GM18909 (cell line): ENCODE results near the gene HDGF.
A peak's percentile ranks its signal among the peaks of the same experiment; 100 is the strongest.

Experiments
- ATAC-seq: cut with Tn5 transposase; IDR thresholded peaks from one replicate; pipeline ENCODE4 v1.9.1; 2021; ENCODE audit warnings: mild to moderate bottlenecking; ENCODE audit not compliant: unreplicated experiment, poor library complexity

HDGF gene

DNA sequence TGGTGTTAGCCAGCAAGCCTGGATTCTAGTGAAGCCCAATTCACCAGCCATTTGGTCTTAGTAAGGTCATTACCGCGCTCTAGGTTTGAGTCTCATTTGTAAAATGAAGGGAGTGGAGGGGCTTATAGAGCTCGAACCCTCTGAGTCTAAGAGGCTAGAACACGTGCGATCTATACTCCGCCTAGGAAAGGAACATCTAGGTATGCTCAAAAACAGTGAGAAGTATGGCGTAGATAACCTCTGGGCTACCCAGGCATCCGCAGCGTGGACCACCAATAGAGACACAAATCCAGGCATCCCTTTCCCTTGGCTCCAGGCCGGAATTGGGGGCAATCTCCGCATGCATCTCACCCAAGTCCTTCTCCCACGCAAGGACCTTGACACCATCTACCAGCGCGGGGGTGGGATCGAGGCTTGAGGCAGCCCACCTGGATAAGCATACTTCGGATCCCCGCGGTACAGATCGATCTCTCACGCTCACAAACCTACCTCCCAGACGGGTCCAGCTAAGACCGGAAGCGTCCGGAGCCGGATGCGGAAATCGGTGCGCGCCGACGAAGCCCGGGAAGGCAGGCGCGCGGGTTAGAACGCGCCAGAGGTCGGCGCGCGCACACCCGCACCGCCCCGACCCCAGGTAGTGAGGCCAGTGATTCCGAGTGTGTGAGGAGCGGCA, 23.4 kb downstream of the HDGF start, which contains the start of gene METTL25B:
Gene METTL25B (plus strand): TSS at position 544 of the 673 bp plus-strand sequence. CDS start 636 bp downstream, outside the sequence.
- peak; percentile 64 for ATAC-seq

DNA sequence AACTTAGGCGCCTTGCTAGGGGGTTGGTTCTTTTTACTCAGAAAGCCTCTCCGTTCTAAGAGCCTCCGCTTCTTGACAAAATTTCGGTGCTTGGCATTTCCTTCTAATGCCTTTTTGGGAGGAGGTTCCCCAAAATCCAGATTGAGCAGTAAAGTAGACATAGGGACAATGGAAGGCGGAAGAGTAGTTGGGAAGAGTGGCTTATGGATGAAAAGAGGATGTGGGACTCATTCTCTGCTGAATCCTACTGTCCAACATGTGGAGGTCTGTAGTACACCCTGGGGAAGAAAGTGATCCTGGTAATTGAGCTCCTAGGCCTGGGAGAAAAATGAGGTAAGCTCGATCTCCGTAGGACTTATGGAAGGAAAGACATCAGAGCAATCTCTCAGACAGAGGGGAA, 24.0 kb downstream of the HDGF start:
- no peak for ATAC-seq

DNA sequence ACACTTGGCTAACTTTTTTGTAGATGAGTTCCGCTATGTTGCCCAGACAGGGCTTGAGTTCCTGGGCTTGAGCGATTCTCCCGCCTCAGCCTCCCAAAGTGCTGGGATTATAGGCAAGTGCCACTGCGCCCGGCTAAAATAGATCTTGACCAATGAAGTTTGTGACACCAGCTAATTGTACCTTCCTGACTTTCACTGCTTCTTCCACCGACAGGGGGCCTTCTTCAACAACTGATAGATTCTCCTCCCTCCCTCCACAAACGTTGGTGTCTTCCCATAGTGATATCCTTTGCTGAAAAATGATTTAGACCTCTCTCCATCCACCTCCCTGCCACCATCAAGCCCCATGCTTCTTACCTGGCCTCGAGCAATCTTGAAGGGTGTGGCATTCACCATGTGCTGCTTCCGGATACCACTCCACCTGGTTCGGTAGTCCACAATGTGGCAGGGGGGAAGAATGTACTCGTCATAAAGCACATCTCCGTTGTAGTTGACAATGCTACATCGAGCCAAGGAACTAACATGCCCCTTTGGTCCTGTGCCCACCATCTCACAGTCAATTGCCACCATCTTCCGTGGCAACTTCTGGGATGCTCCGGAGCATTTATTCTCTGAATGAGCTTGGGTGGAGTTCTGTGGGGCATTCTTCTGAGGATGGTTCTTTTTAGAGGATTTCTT, 24.8 kb downstream of the HDGF start:
- ATAC-seq, result no peak

DNA sequence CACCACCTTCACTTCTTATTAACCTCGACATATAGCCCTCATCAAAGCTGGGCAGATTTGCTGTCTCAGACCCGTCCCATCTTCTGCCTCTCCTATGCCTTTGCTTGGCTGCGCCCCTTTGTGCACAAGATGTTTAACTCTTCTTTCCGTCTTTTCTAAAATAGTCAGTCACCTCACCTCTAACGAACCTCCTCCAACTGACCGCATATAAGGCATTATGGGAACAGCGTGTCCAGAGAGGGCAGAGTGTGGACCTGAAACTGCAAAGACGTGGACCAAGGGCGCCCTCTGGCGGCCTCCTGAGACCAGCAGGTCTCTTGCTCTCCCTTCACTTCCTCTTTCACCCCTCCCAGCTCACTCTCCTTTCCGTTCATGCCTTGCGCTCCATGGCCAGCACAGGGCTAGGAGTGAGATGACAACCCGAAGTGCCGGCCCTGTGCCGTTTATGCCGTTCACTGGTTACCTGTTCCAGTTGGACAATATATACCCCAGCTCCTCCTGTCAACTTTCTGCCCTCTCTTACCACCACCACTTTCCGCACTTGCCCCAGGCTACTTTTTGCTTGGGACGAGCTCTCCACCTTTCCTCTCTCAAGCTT, 25.7 kb downstream of the HDGF start:
- no peak for ATAC-seq

DNA sequence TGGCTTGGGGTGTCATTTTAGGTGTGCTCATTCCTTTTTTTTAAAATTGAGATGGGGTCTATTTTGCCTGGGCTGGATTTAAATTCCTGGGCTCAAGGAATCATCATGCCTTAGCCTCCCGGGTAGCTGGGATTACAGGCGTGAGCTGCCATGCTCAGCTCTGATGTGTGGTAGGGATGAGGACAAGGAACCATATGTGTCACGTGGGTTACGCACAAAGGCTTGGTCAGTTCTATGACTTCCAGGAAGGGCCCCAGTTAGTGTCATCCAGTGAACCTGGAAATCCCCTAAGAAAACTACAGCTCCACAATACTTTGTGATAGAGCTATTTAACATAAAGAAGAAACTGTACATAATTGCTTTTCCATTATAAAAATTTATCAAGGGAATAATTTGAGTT, 29.9 kb downstream of the HDGF start:
- no peak for ATAC-seq

DNA sequence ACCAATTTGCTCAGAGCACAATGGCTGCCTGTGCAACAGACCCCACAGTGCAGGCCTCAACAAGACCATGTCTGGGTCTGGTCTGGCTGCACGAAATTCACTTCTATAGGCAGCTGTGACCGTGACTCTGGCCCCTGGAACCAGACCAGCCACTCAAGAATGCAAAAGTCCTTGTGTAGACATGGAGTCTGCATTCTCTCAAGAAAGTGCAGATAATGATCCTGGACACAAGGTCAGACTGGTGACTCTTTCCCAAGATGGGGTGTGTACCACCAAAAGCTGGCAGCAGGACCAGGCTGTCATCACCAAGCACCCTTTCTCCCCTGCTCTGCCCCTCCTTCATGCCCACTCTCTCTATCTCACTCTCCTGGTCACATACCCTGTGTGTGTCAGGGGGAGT, 30.3 kb downstream of the HDGF start:
- no peak for ATAC-seq

DNA sequence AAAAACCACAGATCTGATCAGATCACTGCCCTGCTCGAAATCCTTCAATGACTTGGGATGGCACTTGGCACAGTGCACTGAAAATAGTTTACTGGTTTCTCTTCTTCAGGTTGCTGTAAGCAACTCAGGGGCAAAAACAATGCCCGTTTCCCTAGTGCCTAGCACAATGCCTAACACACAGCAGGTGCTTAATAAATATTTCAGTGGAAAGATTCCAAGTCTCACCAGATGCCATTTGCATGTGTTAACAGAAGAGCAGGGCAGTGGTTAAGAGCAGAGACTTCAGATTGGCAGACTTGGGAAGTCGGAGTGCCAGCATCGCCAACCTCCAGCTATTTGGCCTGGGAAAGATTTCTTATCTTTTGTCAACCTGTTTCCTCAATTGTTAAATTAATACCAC, 34.1 kb downstream of the HDGF start:
- ATAC-seq, result no peak

DNA sequence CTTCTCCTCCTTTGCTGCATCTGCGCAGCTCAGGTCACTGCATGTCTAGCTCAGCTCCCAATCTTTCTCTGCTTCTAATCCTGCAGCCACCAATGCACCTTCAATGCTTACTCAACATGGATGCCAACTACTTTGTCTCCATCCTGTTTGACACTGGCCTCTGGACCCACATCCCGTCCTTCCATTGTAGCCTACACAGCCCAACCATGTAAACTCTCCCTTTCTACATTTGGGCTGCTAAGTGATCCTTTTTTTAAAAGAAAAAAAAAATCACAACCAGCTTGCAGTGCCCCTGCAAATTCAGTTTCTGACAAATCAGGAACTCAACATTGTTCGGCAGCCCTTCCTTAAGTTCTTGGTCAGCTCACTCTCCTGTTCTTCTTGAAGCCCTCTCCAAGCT, 36.6 kb downstream of the HDGF start:
- ATAC-seq, result no peak

DNA sequence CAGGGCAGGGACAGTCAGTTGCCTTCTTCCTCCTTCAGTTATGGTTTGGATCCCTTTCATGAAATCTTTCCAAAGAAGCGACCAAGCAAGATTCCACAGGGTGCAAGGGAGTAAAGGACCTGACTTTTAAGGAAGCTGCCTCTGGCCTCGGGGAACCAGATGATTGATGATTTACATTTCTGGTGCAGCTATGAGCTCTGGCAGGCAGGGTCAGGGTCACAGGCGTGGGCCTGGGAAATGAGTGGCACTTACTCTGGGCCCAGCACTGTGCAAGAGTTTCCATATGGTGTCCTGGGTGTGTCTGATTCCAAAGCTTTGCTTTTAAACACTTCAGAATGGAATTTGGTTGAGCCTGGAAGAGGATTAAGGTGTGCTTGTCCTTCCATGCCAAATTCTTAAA, 38.8 kb downstream of the HDGF start:
- no peak for ATAC-seq

DNA sequence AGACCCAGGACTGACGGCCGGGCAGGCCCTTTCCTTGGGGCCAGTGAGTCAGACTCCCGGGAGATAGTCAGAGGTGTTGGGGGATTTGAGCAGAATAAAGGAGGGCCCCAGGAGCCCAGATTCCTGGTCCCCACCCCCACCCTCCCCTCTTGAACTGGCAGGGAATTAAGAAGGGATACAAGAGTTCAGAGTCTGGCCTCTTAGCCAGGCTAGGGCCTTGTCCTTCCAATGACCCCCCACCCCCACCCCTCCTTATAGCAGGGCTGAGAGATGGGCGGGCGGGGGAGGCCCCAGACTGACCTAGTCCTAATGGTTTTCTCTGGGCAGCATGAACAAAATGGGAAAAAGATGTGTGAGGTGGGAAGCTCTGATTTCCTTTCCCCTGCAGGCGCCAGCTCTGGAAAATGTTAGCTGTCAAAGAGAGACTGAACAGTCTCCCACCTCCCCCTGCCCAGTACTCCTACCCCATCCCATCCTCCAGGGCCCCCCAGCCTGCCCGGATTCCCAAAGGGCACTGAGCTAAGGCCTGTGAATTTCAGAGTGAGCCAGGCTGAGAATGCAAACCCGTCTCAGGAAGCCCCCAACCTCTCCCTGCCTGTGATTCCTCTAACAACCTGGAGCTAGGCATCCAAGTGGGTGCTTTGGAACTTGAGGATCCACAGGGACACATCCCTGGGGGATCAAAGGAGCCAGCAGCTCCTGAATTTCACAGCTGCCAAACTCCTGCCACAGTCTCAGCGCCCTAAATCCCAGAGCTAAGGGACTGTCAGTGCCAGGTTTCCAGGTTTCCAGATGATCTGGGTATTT, 40.3 kb downstream of the HDGF start:
- ATAC-seq, result no peak

DNA sequence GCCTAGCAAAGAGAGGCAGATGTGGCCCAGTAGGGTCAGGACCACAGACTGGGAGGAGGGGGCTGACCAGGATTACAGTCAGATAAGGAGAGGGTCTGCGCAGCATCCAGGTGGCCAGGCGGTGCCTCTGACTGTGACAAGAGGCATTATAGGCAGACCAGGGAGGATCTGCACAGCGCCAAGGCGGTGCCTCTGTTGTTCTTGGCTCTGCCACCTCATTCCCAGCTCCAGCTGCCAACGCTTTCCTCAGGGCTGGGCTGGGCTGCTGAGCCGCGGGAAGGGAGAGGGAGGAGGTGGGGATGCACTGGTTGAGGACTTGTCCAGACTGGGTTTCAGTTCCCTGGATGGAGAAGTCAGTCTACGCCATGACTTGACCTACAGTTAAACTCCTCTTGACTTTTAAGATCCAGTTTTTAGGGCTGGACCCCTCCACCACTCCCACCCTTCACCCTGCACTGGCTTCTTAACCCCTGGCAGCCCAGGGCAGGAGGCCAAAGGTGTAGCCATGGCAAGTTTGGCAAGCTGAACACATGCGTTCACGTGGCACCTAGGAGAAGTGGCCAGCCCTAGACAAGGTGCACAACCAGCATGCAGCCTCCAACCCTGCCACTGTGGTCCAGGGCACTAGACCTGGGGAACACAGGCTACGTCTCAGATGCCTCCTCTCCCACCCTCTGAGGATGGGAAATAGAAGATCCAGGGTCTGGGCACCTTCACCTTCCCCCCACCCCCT, 41.6 kb downstream of the HDGF start:
- ATAC-seq, result no peak

DNA sequence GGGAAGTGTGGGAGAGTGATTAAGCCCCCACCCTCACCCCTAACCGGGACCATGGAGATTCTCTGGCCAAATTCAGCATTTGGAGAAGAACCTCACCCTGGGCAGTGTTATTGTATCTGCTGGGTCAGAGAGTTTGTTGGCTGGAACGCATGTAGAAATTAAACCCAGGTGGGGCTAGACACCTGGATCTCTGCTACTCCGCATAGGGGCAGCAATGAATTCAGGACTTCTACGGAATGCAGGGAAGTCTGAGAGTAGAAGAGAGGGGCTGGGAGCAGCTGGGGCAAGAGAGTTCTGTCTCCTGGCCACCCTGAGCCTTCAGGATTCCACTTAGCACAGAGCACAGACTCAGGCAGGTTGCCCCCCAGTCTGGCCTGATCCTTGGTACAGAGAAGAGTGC, 42.4 kb downstream of the HDGF start:
- ATAC-seq, result no peak

DNA sequence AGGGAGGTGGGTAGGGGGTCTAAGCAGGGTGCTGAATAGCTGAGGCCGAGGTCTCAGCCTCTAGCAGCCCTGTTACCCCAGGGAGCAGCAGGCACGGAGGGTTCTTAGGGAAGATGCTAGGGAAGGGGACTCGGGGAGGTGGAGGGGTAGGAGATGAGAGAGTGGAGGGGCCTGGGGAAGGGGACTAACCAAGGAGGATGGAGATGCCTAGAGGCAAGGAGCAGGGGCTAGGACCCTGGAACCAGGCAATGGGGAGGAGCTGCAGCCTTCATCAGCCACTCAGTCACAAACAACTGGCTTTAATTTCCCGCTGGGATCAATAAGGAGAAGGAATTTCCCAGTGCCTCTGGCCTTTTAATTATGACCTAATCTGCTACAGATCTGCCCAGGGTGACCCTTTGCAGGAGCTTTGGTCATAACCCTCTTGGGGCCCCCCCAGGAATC, 43.2 kb downstream of the HDGF start:
- no peak for ATAC-seq

DNA sequence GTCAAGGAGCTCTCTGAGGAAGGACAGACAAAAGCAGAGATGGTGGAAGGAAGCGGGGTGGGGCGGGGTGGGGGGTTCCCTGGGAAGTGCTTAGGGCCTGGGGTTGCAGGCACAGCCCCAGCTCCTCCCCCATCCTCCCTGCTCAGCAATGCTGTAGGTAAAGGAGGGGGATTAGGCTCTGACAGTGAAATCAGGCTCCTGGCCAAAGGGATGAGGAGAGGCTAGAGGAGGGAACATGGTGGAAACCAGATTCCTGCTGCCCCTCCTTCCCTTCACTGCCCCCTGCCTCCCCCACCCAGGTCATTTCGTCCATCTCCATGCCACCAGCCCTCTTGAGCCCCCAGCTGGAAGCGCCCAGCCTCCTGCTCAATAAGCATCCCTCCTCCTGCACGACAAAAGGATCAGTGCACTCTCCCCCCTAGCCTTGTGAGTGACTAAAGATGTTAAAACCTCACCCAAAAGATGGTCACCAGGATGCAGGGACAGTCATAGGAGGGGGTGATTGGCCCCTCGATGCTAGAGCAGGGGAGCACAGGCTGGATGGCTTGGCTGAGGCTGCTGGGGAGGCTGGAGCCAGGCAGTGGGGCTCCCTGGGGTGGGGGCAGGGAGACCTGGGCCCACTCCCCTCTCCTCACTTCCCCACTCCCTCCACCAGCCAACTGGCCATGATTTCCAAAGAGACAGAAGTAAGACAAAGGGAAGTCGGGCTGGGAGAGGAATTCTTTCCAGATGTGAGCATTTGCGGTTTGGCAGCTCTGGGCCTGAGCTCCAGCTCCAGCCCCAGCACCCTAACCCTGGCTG, 43.9 kb downstream of the HDGF start:
- no peak for ATAC-seq

DNA sequence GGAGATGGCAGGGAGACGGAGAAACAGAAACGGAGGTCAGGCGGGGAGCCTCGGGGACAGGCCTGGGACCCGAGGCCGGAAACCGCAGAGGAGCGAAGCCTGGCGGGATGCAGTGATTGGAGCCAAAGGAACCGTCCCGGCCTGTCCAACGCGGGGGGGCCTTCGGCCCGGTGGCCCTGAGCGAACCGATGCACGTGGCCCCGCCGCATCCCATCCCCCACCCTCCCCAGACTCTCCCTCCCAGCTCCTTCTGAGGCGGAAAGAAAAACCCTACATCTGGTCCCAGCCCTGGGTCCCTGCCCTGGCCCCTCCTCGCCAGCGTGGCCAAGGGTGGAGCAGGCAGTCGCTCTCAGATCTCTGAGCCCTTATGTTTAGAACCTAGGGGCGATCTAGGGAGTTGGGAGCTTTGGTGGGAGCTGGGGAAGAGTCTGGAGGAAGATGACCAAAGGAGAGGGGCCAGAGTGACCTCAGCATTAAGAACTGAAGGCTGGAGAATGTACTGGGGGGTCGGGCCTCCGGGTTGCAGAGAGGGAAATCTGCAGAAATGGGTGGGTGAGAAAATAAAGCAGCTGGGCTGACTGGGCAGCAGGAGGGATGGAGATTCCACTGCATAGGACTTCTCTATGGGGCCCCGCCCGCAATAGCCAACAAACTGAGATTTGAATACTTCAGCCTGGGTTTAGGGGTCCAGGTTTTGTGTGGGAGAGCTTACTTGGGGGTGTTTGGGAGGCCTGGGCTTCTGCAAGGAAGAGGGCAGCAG, 44.6 kb downstream of the HDGF start:
- ATAC-seq, result no peak

DNA sequence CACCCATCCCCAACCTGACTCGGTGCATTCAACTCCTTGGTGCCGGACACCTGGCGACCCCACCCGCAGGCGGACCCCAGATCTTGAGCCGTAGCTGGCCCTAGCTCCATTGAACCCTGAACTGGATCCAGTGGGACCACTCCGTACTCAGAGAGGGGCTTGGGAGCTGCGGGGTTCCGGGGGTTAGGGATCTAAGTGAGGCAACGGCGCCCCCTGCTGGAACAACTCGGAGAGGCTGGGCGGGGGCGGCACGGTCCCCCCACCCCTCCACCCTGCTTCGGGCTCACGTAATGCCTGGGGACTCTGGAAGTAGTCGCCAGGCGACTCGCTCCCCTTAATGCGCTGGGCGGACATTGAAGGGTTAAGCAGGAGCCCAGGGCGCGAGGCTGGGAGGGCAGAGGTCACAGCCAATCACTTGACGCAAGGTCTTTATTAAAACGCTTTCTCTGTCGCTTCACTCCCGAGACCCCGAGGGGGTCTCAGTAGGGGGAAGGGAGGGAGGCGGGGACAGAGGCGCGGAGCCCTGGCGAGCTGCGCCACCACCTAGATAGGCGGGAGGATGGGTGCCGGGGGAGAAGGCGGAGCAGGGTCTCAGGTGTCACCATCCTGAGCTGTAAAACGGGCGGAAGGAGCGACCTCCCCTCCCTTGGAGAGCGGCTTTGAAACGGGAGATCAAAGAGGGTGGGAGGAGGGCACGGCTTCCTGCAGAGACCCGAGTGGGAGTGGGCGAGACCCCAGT, 45.4 kb downstream of the HDGF start:
- peak; percentile 44 for ATAC-seq

DNA sequence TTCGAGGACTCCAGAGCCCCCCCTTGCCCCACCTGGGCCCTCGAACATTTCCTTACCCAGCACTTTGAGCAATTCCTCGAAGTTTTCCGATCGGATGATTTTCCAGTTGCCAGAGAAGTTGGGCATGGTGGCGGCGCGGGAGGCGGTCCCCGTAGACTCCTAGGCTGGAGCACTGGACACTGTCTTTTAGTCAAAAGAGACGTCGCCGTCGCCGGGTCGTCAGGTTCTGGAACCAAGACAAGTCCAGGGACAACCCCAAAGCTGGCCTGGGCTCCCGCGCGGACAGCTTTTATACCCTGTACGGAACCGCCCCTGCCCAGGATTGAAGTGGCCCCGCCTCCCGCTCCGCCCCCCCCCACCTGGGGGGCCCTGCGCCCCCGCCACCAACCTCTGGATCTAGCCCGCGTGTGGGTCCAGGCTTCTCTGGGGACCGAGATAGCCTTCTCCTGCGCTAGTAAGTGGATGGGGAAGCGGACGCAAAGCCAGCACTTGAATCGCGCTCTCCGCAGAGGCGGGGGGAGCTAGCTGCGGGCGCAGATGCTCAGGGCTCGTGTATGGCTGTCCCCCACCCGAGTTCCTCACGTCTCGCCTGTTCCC, 46.1 kb downstream of the HDGF start, which contains the start of gene CRABP2:
Gene CRABP2 (minus strand): TSS at position 263 of the 597 bp plus-strand sequence. CDS start 137 bp downstream, at position 126.
- ATAC-seq, result no peak
